ENCODE measurements around the gene BLOC1S1.

BLOC1S1 gene

DNA sequence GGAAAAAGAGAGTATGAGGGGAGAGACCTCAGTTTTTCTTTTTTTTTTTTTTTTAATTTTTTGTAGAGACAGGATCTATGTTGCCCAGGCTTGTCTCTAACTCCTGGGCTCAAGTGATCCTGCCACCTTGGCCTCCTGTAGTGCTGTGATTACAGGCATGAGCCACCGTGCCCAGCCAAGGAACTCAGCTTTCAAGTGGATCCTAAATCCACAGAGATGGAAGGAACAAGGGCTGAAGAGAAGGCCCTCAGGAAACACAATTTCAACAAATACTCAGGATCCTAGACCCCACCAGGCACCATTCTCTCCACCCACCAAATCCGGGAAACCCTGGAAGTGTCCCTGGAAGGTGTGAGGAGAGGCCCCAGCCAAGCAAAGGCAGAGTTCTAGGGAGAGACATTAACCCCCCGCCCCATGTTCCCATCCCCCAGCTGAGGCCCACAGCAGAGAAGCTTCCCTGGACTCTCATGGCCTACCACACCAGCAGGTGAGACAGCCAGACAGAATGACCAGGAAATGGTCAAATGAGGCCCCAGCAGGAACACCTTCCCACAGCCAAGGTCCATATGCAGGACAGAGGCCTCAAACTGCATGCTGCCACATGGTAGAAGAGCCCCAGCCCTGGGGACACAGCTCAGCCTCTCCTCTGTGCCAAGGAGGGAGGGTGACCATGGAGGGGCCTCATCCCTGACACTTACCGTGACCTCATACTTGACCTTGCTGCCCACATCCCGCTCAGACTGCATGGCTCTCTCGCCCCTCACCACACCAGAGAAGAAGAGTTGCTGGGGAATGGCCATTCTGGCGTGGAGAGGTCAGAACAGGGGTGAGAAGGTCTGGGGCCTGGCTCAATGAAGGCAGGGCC lies 22.3 kb upstream of the BLOC1S1 start:
- no peak overlapping the region for H3K27ac ChIP-seq
- no peak for DNase-seq (ENCODE audit: low read depth, low spot score)

DNA sequence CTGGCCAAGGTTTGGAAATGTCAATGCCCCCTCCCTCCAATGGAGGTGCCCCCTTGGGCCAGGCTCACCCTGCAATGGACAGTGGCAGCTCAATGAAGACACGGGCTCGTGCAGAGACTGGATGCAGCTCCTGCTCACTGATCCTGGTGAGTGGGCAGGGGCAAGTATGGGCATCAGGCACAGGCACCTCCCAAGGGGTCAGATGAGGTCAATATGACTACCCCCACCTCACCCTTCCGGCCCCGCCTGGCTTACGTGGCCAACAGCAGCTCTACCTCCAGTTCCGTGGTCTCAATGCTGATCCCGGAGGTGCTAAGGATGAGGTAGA lies 21.7 kb upstream of the BLOC1S1 start:
- H3K27ac ChIP-seq: no peak overlapping the region
- no peak for DNase-seq (ENCODE audit: low read depth, low spot score)

DNA sequence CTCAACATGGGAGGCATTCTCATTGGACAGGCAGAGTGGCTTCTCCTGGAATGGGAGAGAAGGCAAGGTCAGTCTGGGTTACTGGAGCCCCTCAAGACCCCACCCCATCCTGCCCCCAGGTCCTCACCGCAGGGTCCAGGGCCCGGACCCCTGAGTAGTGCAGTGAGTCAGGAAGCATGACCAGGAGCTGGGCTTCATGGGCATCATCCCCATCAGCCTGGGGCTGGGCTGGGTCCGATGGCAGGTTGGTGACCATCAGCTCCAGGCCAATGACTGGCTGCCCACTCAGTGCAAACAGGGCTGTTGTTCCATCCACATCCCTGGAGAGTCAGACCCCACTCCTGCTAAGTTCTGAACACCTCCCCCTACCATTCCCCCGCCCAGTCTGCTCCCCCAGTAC lies 21.2 kb upstream of the BLOC1S1 start:
- DNase-seq (ENCODE audit: low read depth, low spot score): no peak
- H3K27ac ChIP-seq: no peak overlapping the region

DNA sequence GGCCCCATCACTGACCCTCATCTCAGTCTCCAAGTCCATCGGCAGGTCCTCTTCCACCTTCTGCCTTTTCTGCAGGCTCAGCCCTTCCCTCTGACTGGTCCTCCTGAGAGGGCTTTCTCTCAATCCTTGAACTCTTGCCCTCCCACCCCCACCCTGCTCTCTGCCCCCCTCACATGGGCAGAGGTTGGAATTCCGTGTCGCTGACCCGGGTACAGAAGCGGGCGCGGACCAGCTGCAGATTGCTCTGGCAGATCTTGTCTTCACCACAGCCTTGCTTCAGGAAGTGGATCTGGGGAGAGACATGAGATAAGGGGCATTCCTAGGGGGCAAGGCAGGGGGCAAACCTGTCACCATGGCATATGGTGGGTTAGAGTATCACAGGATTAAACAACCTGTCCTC lies 20.5 kb upstream of the BLOC1S1 start:
- H3K27ac ChIP-seq: no peak overlapping the region

DNA sequence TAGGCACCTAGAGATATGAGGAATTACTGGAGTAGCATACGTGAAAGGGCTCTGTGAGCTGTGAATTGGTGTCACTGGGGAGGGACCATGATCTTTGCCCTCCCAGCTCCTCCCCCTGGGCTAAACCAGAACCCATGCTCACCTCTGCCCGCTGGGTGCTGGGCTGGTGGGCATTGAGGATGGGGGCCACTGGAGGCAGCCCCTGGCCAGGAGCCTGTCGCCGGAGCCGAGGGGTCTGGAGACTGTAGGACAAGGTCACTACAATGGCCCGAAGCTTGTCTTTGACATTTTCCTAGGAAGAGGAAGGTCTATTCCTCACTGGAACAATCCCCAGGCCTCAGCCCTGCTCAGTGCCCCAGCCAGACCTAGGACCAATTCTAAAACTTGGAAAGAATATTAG lies 19.7 kb upstream of the BLOC1S1 start:
- H3K27ac ChIP-seq: no peak overlapping the region
- no peak for DNase-seq (ENCODE audit: low read depth, low spot score)

More for the DNA sequence above, 20.5 kb upstream of the BLOC1S1 start:
- no peak for DNase-seq (ENCODE audit: low read depth, low spot score)

DNA sequence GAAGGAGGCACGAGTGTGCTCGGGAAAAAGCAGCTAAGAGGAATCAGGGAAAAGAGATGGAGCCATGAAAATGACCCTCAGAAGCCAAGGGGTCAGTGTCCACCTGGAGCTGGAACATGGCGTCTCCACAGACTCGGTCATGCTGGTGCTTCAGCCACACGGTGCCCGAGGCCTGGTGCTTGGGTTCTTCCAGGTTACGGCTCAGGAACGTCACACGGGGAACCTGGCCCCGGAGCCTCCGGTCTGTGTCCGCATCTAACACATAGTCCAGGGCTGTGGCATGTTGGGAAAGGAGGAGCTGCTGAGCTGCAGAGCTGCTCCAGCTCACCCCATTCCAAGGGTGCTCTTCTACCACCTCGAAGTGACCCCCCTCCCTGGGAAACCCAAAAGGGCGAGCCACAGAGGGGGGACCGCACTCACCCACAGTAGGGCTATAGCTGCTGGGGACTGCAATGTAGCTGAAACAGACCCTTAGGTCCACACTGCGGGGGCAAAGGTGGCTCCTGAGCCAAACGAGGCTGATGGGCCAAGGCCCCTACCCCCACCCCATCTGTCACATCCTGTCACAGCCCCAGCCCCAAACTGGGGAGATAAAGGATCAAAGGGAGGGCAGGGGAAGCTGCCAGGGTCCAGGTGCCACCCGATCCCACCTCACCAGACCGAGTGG lies 18.9 kb upstream of the BLOC1S1 start:
- no peak for DNase-seq (ENCODE audit: low read depth, low spot score)
- no peak overlapping the region for H3K27ac ChIP-seq

DNA sequence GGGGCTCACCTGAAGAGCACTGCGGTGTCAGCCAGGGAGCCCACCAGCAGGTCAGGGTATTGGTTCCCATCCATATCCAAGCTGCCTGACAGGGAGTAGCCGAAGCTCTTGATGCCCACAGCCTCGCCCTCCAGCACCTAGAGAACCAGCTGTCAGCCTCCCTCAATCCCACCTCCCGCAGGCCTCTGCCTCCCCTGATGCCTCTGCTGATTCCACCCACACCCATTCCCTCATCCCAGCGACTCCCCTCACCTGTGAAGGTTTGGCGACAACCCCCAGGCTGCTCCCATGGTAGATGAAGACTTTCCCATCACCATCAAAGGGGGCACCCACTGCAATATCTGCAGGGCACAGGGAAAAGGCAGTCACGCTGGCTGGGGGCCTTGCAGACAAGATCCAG lies 18.2 kb upstream of the BLOC1S1 start:
- H3K27ac ChIP-seq: no peak overlapping the region
- DNase-seq (ENCODE audit: low read depth, low spot score): no peak

DNA sequence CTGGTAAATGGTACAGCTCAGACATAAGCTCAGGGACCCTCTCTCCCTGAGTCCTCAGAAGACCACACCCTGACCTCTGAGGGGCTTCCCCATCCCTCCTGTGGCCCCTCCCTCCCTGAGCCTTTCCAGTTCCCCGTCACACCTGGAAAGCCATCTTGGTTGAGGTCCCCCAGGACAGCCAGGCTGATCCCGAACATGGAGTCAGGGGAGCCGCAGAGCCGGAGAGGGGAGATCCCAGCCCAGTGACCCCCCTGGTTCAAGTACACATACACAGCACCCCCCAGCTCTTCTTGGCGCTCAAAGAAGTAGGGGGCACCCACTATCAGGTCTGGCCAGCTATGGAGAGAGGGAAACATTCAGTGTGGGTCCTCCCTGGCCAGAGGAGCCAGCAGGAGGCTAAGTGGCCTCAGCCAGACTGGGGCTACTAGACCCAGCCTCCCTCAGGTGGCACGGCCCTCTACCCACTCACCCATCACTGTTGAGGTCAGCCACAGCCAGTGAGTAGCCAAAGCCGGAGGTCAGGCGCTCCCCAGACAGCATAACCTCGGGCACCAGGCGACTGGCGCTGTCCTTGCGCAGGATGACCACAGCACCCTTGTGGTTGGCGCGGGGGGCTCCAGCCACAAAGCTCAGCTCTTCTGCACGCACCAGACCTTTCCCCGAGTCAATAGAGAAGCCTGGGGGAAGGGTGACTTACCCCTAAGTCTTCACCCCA lies 17.4 kb upstream of the BLOC1S1 start:
- no peak overlapping the region for H3K27ac ChIP-seq
- DNase-seq (ENCODE audit: low read depth, low spot score): no peak

DNA sequence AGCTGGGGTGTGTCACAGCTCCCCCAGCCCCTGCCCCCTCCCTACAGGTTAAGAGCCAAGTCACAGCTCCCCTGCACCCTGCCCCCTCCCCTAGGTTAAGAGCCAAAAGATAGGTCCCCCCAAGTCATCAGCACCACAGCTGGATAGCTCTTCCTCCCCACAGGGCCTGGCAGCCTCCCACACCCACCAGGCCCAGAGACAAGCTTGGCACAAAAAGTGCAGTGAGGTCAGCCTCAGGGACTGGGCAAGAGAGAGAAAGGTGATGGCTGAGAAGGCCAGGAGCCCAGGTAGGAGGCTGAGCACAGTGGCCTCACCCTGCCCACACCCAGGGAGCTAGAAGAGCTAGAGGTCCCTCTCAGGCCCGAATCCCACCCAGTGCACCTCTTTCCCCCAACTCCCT lies 16.9 kb upstream of the BLOC1S1 start:
- DNase-seq (ENCODE audit: low read depth, low spot score): no peak

DNA sequence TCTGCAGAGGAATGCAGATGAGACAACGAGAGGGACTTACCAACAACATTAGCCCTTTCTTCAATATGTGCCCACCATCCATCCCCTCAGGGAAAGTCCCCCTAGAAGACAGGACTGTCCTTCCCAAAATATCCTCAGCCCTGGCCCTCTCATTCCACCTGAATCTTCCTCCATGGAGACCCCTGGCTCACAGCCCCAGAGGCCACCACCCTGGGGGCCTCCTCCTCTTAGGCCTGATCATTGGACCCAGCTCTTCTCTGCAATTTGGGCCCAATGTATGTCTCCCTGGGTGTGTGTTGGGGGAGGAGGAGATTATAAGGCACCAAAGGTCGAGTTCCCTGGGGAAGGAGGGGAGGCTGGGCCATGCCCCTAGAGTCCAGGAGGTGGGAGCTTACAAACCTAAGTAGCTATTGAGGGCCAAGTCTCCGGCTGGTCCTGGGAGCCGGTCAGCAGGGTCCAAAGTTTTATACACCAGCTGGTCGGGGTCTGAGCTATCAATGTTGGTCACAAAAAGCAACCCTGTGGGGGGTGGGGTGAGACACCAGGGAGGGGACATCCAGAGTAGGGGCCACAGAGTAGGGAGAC lies 16.3 kb upstream of the BLOC1S1 start:
- no peak for DNase-seq (ENCODE audit: low read depth, low spot score)
- H3K27ac ChIP-seq: no peak overlapping the region

More for the DNA sequence above, 16.9 kb upstream of the BLOC1S1 start:
- no peak overlapping the region for H3K27ac ChIP-seq

DNA sequence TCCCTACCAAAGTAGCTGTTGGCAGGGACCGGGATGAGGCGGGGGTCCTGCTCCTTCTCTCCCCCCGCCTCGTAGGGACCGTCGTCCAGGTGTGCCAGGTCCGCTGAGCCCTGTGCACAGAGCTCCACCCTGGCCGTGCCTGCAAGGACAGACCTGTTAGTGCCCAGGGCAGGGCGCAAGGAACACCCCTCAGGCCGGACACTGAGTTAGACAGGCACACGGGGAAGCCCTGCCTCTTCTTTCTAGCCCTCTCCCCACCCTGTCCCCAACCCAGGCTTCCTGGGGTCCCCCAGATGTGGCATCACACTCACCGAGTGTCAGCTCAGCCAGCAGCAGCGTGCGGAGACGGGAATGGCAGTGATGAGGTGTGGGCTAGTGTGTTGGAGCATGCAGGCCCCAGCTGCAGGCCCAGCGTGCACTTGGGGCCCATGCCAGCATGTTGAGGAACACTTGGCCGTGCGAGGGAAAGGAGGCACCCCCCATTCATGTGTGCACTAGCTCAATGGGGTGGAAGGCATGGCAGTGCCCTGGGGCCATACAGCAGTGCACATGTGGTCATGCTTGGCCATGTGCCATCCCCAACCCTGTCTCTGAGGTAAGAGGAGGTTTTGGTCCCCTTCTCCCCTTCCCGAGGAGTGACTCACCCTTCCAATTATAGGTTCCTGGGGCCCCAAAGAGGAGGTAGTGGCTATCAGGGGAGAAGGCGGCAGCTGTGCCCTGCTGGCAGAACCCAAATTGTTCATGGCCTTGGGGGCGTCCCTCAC lies 15.4 kb upstream of the BLOC1S1 start:
- DNase-seq (ENCODE audit: low read depth, low spot score): no peak
- no peak overlapping the region for H3K27ac ChIP-seq

DNA sequence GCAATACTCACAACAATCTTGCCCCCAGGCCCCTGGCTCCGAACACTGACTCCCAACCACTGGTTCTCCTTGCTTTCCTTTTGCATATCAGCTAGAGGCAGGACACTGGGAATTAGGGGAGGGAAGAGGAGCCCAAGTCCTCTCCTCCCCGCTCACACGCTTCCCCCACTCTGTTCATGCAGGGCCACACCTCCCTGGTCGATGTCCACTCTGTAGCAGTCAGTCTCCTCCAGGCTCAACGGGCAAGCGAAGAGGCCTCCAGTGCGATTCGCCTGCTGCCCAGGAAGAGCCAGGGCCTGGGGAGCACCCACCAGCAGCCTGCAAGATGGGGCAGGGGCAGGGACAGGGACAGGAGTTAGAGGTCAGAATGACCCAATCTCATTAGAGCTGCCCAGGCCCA lies 13.0 kb upstream of the BLOC1S1 start:
- H3K27ac ChIP-seq: no peak overlapping the region
- DNase-seq (ENCODE audit: low read depth, low spot score): no peak

DNA sequence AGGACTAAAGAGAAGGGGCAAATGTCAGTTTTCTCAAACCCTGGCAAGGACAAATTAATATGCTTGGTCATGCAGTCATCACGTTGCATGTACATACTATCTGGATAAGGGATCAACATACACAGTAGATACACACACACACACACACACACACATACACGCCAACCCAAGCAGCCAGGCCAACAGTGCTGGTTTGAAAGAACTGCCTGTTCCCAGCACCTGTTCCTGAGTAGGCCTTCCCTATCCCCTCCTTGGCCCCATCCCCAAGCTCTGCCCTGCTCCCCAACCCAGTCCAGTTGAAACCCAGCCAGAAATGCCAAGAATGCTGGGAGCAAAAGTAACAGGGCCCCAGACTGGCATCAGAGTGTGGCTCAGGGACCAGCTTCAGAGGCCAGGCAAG lies 12.6 kb upstream of the BLOC1S1 start:
- H3K27ac ChIP-seq: no peak overlapping the region
- no peak for DNase-seq (ENCODE audit: low read depth, low spot score)

DNA sequence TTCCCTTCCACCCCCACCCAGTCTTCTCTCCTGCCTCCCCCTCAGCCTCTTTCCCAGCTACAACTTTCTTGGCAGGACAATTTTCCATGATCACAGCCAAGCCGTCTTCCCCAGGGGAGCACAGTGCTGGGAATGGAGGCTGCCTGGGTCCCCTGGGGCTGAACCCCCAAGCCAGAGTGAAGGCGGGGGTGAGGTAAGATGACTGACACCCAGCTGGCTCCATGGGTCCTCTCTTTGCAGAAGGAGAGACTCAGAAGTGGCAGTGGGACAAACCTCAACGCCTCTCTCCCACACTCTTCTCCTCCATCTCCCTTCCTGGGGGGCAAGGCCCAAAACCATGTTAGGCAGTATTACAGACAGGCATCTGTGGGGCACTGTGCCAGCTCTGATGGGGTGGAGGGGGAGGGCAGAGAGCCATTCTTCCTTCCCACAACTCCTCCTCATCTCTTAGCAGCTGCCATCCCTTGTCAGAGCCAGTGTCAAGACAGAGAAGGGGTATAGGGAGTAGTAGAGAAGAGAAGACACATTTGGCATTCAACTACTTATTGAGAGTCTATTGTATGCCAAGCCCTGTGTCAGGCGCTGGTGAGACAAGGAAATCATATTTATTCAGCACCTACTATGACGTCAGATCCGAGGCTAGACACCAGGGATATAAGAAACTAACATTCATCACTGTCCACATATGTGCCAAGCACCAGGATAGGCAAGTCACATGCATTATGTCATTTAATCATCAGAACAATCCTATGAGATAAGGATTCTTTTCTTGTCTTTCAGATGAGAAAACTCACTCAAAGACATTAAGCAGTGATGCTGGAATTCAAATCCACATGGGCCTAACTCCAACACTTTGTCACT lies 11.7 kb upstream of the BLOC1S1 start:
- no peak overlapping the region for H3K27ac ChIP-seq
- DNase-seq (ENCODE audit: low read depth, low spot score): no peak

DNA sequence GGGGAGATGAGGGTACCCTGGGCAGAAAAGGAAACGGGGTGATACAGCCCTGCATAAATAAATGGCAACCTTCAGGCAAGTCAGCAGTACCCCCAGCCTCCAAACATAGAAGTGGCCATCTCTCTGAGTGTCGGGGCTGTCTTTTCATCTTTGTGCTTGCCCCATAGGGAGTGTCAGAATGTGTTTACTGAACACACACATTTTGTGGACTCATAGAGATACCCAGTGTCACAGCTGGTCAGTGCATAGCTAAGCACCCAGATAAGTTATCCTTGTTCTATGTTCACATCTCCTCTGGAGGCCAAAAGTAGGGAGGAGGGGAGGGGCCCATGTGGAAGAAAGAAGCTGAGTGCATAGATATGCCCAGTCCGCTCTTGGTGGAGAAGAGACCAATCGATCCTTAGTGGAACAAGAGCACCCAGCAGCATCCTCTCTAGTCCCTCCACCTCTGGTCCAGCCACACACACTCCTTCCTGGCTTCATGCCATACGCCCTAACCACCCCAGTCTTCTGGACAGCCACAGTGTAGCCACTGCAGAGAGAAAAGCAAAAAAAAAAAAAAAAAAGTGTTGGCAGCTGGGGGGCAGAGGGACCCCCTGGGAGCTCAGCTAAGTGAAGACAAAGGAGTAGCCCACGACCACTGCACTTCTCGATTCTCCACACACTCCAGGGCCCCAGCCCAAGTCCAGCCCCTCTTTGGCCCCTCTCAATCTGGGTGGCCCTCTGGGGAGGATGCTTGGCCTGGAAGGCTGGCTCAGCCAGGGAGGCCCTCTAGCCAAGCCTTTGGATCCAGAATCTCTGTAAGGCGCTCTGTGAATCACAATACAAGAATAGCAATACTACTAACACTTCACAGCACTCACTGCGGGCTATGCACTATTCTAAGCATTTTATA lies 10.8 kb upstream of the BLOC1S1 start:
- DNase-seq (ENCODE audit: low read depth, low spot score): no peak

DNA sequence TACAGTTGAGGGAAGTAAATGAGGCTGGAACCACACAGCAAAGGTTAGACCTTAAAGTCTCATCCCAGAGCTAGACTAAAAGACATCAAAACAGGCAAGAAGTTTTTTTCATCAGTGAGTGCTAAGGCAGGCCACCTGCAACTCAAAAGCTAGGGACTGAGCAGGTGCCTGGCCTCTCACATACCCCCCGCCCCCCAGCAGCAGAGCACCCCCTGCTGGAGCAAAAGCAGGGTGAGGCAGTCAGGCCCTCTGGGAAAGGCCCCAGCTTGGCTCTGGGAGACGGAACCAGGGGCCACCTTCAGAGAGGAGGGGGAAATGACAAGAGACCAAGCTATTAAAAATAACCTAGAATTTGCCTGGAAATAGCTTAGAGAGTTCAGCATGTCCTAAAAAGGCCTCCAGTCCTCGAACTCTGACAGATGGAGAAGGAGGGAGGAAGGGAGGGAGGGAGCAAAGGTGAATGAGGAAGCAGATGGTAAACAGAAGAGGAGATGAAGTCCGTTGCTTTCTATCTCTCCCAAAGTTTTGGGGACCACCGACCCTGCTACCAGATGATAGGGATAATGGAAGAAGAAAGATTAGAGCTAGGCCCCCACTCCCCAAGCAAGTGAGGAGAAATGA lies 10.0 kb upstream of the BLOC1S1 start:
- H3K27ac ChIP-seq: no peak overlapping the region
- DNase-seq (ENCODE audit: low read depth, low spot score): no peak

More for the DNA sequence above, 10.8 kb upstream of the BLOC1S1 start:
- H3K27ac ChIP-seq: no peak overlapping the region

DNA sequence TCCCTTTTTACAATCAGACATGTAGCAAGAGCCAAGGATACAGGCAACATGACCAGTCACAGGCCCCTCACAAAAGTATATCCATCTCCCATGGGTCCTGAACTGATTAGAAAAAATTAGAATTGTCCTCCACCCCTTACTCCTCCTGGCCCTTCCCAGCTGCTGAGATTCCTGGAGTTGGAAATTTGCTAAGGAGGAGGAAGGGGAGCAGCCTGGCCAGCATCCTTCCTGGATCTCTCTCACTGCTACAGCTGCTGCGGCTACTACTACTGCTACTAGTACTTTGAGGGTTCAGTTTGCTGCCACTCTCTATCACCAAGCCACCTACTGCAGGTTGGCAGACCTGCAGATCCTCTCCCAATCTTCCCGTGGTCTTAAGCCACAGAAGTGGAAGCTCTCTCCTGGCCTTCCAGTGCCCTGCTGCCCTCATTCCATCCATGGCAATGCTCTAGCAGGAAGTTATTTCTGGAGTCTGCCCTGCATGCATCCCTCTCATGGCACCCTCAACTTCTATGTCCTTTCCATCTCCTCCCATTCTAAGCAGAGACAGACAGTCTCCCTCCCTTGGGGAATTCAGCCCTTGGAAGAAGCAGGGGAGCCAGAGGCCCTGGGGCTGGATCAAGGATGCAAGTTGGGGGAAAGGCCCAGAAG lies 9.2 kb upstream of the BLOC1S1 start:
- no peak overlapping the region for H3K27ac ChIP-seq
- DNase-seq (ENCODE audit: low read depth, low spot score): no peak
